CD4-positive, alpha-beta T cell treated with Interleukin-17A for 4 hours (primary cell): ENCODE measurements around the gene SCAMP1.

Experiments
- DNase-seq: peaks from one replicate; pipeline ENCODE4 v3.0.0-alpha.2; 2020; ENCODE audit warnings: mixed read lengths

SCAMP1 gene

GRCh38 chr5:78515670-78516069, 155.3 kb downstream of the SCAMP1 start:
- DNase-seq, result no peak

- DNase-seq, result no peak
Observed at GRCh38 chr5:78518365-78519197, 158.2 kb downstream of the SCAMP1 start.

GRCh38 chr5:78519198-78519941, 159.0 kb downstream of the SCAMP1 start:
- no peak for DNase-seq

GRCh38 chr5:78521455-78521854, 161.0 kb downstream of the SCAMP1 start:
- DNase-seq, result no peak

- DNase-seq, result no peak
Observed at GRCh38 chr5:78522476-78523260, 162.3 kb downstream of the SCAMP1 start.

- DNase-seq, result no peak
Observed at GRCh38 chr5:78523314-78524193, 163.1 kb downstream of the SCAMP1 start.

- no peak for DNase-seq
Observed at GRCh38 chr5:78526049-78526525, 165.7 kb downstream of the SCAMP1 start.

GRCh38 chr5:78527054-78527859, 166.8 kb downstream of the SCAMP1 start:
- no peak for DNase-seq

- no peak for DNase-seq
Observed at GRCh38 chr5:78527925-78528324, 167.5 kb downstream of the SCAMP1 start.
